Right lobe of liver (tissue), 6 donors: ENCODE data around the gene APCDD1. TPM values are rescaled to one million over a fixed set of nuclear protein-coding genes. Genes with fewer than 3 reads are reported as not detected.

Experiments used
- ATAC-seq, 4 donors: fragments of 200-7000 bp; cut with Tn5 transposase; one replicate each; pipeline ENCODE4 v1.9.1; 2020; ENCODE audit warnings: mild to moderate bottlenecking in 4 of 4, moderate library complexity in 4 of 4
- DNase-seq, 3 donors: peaks; one replicate each; pipeline ENCODE4 v3.0.0-alpha.2; 2020
- H3K27ac ChIP-seq, 3 donors: fragments of 200-600 bp; one replicate each; pipeline ENCODE4 v1.8.0; 2022
- H3K27me3 ChIP-seq, 2 donors: fragments of 200-600 bp; one replicate each; pipeline ENCODE4 v1.8.0; 2022
- H3K36me3 ChIP-seq, 4 donors: fragments of 200-600 bp; sonication (generic) in 1 of 4; one replicate each; pipeline versions ENCODE4 v1.5.1 to v1.8.0; 2017 to 2022; ENCODE audit warnings: control low read depth in 1 of 4
- H3K4me1 ChIP-seq, 4 donors: fragments of 200-600 bp; sonication (generic) in 1 of 4; one replicate each; pipeline versions ENCODE4 v1.5.1 to v1.8.0; 2017 to 2022; ENCODE audit warnings: control low read depth in 1 of 4
- H3K4me3 ChIP-seq, 3 donors: fragments of 200-600 bp; one replicate each; pipeline ENCODE4 v1.8.0; 2022
- H3K9me3 ChIP-seq, 4 donors: fragments of 200-600 bp; sonication (generic) in 1 of 4; one replicate each; pipeline versions ENCODE4 v1.5.1 to v1.8.0; 2017 to 2022; ENCODE audit warnings: control low read depth in 1 of 4
- POLR2A ChIP-seq: fragments of 450-650 bp; IDR thresholded peaks from one replicate; pipeline ENCODE4 v1.6.1; 2017; ENCODE audit warnings: antibody characterized with exemption, mild to moderate bottlenecking
- WGBS: methylation state at CpG from one replicate; pipeline ENCODE4 v1.1.6; 2018; ENCODE audit warnings: low coverage, low lambda C conversion rate; ENCODE audit not compliant: insufficient coverage; ENCODE audit errors: missing lambda C conversion rate; 5-methylcytosine and 5-hydroxymethylcytosine counted together
- intact Hi-C, 2 donors: fragments of 100-400 bp; cut with DNase I; formaldehyde crosslinking; loops; one replicate each; pipeline versions ENCODE4 v1.11.2 to v1.14.1; 2022
- long read RNA-seq: library from polyadenylated mRNA; unstranded; transcript quantifications from one replicate; pipeline ENCODE4 v2.0.0, GENCODE V29; 2019
- total RNA-seq, 6 experiments: library from RNA; depleted of rRNA in 2 of 6; stranded (reverse); fragments of >200 nt in 2 of 6; fragmentation: NEBNext Ultra II Directional in 3 of 6; extraction: Animal tissue kit (Norgen Biotek cat#: 25700) in 3 of 6; gene quantifications; one replicate each; pipeline versions ENCODE4 v1.1.0 to v1.2.4, GENCODE V29; 2016 to 2023
- TF ChIP-seq, protein P1 (sequence below), 4 donors: fragments of 200-600 bp in 3 of 4; fragments of 450-650 bp in 1 of 4; IDR thresholded peaks; one replicate each; pipeline versions ENCODE4 v1.5.1 to v1.8.0; 2016 to 2022; ENCODE audit warnings: antibody characterized with exemption in 4 of 4, mild to moderate bottlenecking in 2 of 4
- donor health status: DM: no; HTN: yes; CAD: no.
- donor health status: DM: no; HTN: no; CAD: no.
- donor health status: DM: no; HTN: no; CAD: no.
- donor health status: DM: no; HTN: yes; CAD: no.
- donor health status: DM: no; HTN: yes; CAD: no.

The APCDD1 gene
- 1 to 10 TPM in 2 of 6 experiments, under 1 TPM in 4; 0.42 to 2.7 (median 0.71) TPM for total RNA-seq
- long read RNA-seq = 0 reads

DNA sequence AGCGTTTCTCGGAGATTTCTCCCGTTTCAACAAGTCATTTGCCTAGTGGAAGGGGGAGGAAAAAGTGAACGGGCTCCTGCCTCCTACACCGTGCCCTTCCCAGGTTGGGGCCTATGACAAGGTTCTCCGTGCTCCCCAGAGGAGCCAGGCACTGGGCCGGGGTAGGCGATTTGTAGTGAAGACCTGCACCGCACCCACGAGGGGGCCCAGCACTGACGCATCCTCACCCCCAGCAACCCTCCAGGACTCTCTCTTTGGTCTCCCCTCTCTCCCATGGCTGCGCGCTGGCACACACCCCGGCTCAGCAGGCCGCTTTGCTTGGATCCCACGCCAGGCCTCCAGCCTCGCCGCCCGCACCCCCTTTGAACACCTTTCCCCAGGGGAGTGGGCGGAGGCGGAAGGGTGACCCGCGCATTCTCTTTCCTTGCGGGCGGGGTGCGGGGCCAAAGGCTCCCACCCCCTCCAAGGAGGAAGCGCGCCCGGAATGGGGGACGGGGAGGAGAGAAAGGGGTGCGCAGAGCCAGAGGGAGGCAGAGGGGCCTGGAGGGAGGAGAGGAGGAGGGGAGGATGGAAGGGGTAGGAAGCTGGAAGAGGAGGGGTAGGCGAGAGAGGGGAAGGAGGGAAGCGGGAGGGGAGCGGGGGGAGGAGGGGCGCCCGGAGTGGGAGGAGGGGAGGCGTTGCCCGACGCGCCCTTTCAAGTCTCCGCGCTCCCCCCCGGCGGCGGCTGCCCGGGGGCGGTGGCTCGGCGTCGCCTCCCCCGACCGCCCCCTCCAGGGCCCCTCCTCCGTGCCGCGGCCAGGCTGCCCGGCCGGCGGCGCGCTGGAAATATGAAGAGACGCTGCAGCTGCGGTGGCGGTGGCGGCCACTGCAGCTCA is at the start of gene APCDD1:
Gene APCDD1, plus strand, starts transcription at position 830 of the 875 bp plus-strand sequence. CDS start 347 bp downstream, outside the sequence.
- Histone ChIP-seq H3K4me1 (peaks cover 0 to 6% (median 0%) of the 10 kb centered on the region in 4 donors), H3K27ac (no peak within 1 kb of the TSS), H3K4me3 (peak within 1 kb of the TSS; percentile 32 to 43 (median 38)), H3K9me3 (no peaks in the 10 kb centered on the region), H3K27me3 (peaks cover 0 to 8% of the 10 kb centered on the region in 2 donors), H3K36me3 (no peaks in the 10 kb centered on the region)
- 14% methylated on average over 29 of the region's 64 CpGs for WGBS
- ATAC-seq (peak; percentile 59 to 68 (median 66)), DNase-seq (peak in 2 of 3 donors; percentile 37 to 50)
- TF ChIP-seq POLR2A = no peak
- TF ChIP-seq, protein P1, sequence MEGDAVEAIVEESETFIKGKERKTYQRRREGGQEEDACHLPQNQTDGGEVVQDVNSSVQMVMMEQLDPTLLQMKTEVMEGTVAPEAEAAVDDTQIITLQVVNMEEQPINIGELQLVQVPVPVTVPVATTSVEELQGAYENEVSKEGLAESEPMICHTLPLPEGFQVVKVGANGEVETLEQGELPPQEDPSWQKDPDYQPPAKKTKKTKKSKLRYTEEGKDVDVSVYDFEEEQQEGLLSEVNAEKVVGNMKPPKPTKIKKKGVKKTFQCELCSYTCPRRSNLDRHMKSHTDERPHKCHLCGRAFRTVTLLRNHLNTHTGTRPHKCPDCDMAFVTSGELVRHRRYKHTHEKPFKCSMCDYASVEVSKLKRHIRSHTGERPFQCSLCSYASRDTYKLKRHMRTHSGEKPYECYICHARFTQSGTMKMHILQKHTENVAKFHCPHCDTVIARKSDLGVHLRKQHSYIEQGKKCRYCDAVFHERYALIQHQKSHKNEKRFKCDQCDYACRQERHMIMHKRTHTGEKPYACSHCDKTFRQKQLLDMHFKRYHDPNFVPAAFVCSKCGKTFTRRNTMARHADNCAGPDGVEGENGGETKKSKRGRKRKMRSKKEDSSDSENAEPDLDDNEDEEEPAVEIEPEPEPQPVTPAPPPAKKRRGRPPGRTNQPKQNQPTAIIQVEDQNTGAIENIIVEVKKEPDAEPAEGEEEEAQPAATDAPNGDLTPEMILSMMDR (IDR thresholded peaks at IDR 0.05) = no peak
- intact Hi-C loops = loop anchor here in 1 of 2 donors (5.0 kb wide), 1 partner anchor 52 kb away; no protein-coding TSS in a partner anchor

- Histone ChIP-seq H3K4me1 (no peaks in the 10 kb centered on the region), H3K27me3 (no peaks in the 10 kb centered on the region), H3K4me3 (no peak overlapping the region), H3K9me3 (no peaks in the 10 kb centered on the region), H3K27ac (no peak overlapping the region), H3K36me3 (no peaks in the 10 kb centered on the region)
- DNase-seq (no peak), ATAC-seq (no peak)
- TF ChIP-seq, protein P1 (IDR thresholded peaks at IDR 0.05) = no peak
- TF ChIP-seq POLR2A = no peak
- 45% methylated on average over 9 of the region's 10 CpGs for whole genome bisulfite sequencing
- intact Hi-C loops = no loop called here
These were observed 49.4 kb upstream of the APCDD1 start for GRCh38 chr18:10405014-10405493.

GRCh38 chr18:10405816-10406663 is 48.4 kb upstream of the APCDD1 start:
- TF ChIP-seq, protein P1 (IDR thresholded peaks at IDR 0.05) = no peak
- TF ChIP-seq POLR2A = no peak
- H3K27me3 ChIP-seq = no peaks in the 10 kb centered on the region
- H3K9me3 ChIP-seq = no peaks in the 10 kb centered on the region
- intact Hi-C loops = no loop called here
- no peak for DNase-seq
- H3K4me1 ChIP-seq = no peaks in the 10 kb centered on the region
- 20% methylated on average over 1 of the region's 16 CpGs for WGBS
- H3K27ac ChIP-seq = no peak overlapping the region
- no peaks in the 10 kb centered on the region for H3K36me3 ChIP-seq
- H3K4me3 ChIP-seq = no peak overlapping the region
- ATAC-seq = no peak

DNA sequence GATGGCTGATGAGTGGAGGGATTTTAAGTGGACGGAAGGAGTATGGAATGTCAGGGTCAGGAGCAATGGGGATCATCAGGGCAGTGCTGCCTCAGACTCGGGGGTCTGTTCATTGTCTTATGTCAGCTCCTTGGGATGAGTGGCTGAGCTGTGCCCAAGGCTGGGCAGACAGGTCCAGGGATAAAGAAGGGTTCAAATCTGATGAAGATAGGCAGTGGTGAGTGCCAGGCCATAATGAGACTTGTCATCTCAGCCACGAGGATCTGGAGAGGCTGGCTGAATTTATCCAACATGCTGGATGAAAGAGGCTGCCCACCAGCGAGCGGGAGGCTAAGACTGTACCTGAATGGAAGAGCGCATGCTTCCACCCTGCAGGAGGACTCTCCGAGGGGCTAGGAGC is 46.3 kb upstream of the APCDD1 start:
- intact Hi-C loops = no loop called here
- no peaks in the 10 kb centered on the region for H3K27me3 ChIP-seq
- DNase-seq (no peak), ATAC-seq (no peak)
- no peak overlapping the region for H3K27ac ChIP-seq
- H3K4me3 ChIP-seq = no peak overlapping the region
- H3K9me3 ChIP-seq = no peaks in the 10 kb centered on the region
- WGBS = 77% methylated on average over 7 of the region's 7 CpGs
- no peak for TF ChIP-seq POLR2A
- TF ChIP-seq, protein P1 (IDR thresholded peaks at IDR 0.05) = no peak
- H3K36me3 ChIP-seq = no peaks in the 10 kb centered on the region
- H3K4me1 ChIP-seq = no peaks in the 10 kb centered on the region
